T-helper 2 cell (primary cell): ENCODE results near the gene SH2D3C.
"Not testable (repeated sequence)": the region's sequence is repeated elsewhere in the genome, so short reads cannot be mapped to it uniquely, and the experiment has no call there.

Experiments
- DNase-seq, 5 experiments: peaks; one replicate each; pipeline versions ENCODE4 v3.0.0 to v3.0.0-alpha.2; 2012 to 2022

Gene SH2D3C

GRCh38 chr9:127785023-127785932 lies 6.8 kb upstream of the SH2D3C start:
- peak; percentile 80 to 91 (median 86) for DNase-seq

DNA sequence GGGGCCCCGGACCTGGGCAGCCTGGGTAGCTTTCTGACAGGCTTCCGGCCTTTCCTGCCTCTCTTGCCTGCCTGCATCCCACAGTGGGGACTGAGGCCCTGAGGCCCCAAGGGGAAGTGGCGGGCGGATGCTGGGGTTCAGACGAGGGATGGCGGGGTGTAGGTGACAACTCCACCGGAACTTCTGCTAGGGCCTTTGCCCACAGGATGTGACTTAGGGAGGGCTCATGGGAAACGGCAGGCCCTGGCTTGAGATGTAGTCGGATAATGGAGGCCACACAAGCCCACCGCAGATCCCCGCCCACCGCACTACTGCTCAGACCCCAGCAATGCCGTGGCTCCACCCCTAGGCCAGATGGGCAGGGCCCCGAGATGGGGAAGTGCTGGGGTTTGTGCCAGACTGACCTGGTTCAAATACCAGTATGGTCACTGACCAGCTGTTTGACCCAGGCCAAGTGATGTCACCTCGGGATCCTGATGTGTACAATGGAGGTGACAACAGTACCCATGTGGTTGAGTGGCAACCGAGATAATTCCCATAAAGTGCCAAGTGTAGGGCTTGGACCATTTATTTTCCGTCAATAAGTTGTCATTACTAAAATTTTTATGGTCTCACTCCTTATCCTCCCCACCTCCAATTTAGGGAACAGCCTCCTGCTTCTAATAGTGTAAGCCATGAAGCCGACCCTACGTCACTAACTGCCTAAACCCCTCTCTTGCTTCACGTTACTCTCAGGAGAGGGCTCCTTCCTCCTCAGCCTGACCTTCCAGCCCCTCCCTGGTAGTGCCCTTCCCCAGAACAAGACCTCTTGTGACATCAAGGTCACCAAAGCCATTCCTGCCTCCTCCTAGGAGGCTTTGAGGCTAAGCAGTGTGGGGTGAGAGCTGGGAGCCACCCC lies 4.9 kb upstream of the SH2D3C start:
- peak; percentile 42 to 95 (median 59) for DNase-seq

GRCh38 chr9:127781806-127782205 lies 3.3 kb upstream of the SH2D3C start:
- peak in 1 of 5 experiments; percentile 44 for DNase-seq

- not testable (repeated sequence) for DNase-seq
Observed at GRCh38 chr9:127780909-127781308, 2.4 kb upstream of the SH2D3C start.

GRCh38 chr9:127780126-127780885 lies 1.8 kb upstream of the SH2D3C start:
- peak in 1 of 5 experiments; percentile 18 for DNase-seq

GRCh38 chr9:127779136-127779981 lies 893 bp upstream of the SH2D3C start:
- DNase-seq: peak in 3 of 5 experiments; percentile 48 to 76 (median 59)

- peak in 1 of 5 experiments; percentile 48 for DNase-seq
Observed at GRCh38 chr9:127777368-127777980, 992 bp downstream of the SH2D3C start.

DNA sequence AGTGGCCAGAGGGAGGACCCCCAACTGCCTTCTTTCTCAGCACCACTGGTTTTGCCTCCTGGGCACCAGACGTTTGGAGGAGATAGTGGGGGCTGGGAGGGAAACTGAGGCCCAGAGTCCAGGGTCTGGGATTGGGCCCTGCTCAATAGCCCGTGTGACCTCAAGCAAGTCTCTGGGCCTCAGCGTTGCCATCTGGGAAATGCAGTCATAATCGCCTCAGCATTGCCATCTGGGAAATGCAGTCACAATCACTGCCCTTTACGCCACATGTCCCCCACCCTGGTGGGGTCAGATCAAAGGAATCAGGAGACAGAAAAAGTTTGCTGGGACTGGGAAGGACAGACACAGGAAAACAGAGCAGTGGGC lies 1.6 kb downstream of the SH2D3C start:
- peak in 1 of 5 experiments; percentile 43 for DNase-seq

- peak; percentile 36 to 93 (median 68) for DNase-seq
Observed at GRCh38 chr9:127776195-127776923, 2.1 kb downstream of the SH2D3C start.

DNA sequence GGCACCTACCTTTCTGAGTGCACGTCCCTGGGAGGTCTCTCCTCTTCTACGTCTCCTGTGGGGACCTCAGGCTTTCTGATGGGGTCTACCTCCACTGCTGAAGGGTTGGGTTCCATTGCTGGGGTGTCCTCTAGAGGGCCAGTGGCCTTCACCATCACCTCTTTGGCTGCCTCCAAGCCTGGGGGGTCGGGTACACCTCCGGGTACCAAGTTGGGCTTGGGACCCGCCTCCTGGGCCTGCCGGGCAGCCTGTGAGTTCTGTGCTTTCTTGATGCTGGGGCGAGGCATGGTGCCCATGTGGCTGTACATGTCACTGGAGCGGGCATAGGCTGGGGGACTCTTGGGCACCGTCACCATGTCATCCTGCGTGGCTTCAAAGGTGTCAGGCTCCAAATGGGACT lies 4.5 kb downstream of the SH2D3C start:
- DNase-seq: no peak

DNA sequence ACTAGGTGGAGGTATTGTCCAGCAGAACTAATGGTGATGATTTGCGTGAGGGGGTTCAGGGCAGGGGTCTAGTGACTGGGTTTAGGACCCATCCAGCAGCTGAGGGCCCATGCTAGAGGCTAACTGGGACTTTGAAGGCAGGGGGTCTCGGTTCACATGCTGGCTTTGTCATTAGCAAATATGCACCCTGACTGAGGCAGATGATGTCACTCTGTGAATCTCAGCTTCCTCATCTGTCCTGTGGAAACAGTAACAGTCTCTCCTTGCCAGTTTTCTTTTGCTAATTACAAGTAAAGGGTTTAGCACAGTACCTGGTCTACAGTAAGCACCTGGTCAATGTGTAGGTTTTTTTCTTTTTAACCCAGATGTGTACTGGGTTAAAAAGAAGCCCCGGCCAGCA lies 5.2 kb downstream of the SH2D3C start:
- no peak for DNase-seq

GRCh38 chr9:127772603-127773002 lies 5.9 kb downstream of the SH2D3C start:
- no peak for DNase-seq

DNA sequence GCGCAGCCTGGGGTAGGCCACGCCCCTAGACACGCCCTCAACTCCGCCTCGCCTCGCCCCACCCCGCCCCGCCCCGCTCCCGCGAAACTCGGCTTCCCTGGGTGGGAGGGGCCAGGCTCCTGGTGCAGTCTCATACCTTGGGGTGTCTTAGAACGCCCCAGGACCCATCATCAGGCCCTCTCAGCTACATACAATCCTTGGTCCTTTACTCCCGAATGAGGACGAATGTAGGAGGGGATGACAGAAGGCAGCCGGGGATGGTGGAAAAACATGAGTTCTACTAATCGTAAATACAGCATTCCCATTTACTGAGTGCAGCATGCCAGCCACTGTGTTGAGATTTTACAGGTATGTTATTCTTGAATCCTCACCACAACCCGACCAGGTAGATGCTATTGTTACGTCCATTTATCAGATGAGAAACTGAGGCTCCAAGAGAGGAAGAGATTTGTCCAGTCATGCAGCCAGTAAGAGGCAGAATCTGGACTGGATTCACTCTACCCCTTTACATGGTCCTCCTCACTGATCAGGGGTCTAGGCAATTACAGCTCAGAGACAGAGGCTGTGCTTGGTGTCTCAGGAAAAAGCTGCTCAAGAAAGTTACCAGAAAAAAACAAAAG lies 6.8 kb downstream of the SH2D3C start:
- DNase-seq: no peak

DNA sequence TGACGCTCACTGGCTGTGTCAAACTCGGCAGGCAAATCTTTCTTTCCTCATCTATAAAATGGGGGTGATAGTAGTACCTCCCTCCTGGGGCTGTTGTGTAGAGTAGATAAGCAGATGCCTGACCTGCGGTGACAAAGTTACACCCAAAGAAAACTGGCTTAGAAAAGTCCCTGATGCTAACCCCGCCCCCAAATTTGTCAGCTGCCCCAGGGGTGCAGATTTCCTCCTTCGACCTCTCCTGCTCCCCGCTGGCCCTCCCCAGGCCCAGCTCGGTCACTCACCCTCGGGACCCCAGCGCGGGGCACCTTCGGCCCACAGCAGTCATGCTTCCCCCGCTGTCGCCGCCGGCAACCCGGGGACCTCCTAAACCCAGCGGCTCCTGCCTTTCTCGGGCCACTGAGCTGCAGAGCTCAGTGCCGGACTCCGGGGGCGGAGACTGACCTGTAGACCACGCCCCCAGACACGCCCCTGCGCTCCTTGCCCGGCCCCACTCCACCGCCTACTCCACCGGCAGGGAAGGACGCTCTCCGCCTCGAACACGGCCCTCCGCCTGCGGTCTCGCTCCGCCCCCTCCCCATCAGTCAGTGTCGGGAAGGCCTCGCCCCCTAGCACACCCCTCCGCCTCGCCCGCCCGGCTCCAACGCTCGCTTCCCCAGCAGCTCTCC lies 7.4 kb downstream of the SH2D3C start:
- DNase-seq: peak; percentile 89 to 99 (median 92)

- DNase-seq: no peak
Observed at GRCh38 chr9:127770583-127770904, 7.9 kb downstream of the SH2D3C start.

GRCh38 chr9:127769929-127770582 lies 8.4 kb downstream of the SH2D3C start:
- DNase-seq: no peak

- DNase-seq: no peak
Observed at GRCh38 chr9:127769101-127769500, 9.4 kb downstream of the SH2D3C start.

DNA sequence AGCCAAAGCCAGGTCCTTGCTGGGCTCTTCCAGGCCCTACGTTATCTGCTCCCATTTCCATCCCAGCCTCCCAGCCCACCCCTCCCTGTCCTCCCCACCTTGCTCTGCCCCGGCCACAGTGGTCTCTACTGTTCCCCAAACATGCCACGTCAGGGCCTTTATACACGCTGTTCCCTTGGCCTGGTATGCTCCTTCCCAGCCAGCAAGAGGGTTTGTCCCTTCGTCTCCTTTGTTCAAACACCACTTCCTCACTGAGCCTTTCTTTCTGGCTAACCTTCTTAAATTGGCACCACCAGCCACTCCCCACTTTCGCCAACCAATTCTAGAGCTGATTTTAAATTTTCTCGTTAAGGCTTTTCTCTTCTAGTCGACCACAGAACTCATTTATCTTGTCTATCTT lies 9.8 kb downstream of the SH2D3C start:
- DNase-seq: no peak

DNA sequence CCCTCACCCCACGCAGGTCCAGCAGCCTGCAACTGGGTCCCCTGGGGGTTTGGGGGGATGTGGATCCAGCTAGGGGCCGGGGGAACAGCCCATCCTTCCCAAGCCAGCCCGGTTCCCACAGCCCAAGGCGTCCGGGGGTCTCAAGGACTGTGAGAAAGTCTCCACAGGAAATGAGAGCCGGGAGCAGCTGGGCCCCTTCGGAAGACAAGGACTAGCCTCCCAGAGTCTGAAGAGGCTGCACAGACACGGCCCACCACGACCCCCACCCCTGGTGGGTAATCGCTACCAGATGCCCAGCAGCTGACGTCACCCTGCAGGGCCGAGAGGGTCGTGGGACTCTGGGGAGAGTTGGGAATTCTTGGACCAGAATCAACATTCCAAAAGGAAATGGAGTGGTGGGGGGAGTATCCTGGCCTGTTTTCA lies 10.5 kb downstream of the SH2D3C start:
- DNase-seq: no peak
